ENCODE data around the gene APLP2.

The APLP2 gene

DNA sequence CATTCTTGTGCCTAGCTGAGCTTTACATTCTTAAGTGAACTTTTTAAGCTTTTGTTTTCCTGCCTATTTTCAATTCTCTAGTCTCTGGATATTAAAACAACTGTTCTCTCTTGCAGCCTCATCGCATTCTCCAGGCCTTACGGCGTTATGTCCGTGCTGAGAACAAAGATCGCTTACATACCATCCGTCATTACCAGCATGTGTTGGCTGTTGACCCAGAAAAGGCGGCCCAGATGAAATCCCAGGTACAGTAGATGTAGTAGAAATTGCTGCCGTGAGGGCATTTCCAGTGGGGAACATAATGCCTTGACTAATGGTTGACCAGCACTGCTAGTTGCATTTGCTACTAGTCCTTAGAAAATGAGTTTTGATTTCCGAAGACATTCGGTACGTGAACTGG lies 60.2 kb downstream of the APLP2 start:
- Mint-ChIP-seq H3K36me3 (ENCODE audit: insufficient read depth) (peaks cover 17% of the 10 kb centered on the region), H3K27me3 (no peaks in the 10 kb centered on the region), H3K9me3 (no peaks in the 10 kb centered on the region), H3K27ac (ENCODE audit: low read depth) (no peak overlapping the region), H3K4me3 (no peak overlapping the region), H3K4me1 (no peaks in the 10 kb centered on the region)
- ATAC-seq (replicated peaks; ENCODE audit: extremely low read depth, poor library complexity, severe bottlenecking) (no peak), DNase-seq (ENCODE audit: low spot score in 2 of 2) (no peak)

GRCh38 chr11:130131961-130132850 lies 62.5 kb downstream of the APLP2 start:
- Mint-ChIP-seq H3K4me3 (no peak overlapping the region), H3K36me3 (ENCODE audit: insufficient read depth) (peaks cover 23% of the 10 kb centered on the region), H3K27ac (ENCODE audit: low read depth) (no peak overlapping the region), H3K4me1 (no peaks in the 10 kb centered on the region), H3K9me3 (no peaks in the 10 kb centered on the region), H3K27me3 (no peaks in the 10 kb centered on the region)
- DNase-seq (ENCODE audit: low spot score in 2 of 2): peak in 1 of 2 donors; percentile 53
- ATAC-seq (replicated peaks; ENCODE audit: extremely low read depth, poor library complexity, severe bottlenecking): no peak

GRCh38 chr11:130133716-130134115 lies 64.0 kb downstream of the APLP2 start:
- Mint-ChIP-seq H3K27ac (ENCODE audit: low read depth) (no peak overlapping the region), H3K36me3 (ENCODE audit: insufficient read depth) (peaks cover 25% of the 10 kb centered on the region), H3K27me3 (no peaks in the 10 kb centered on the region), H3K4me1 (no peaks in the 10 kb centered on the region), H3K4me3 (no peak overlapping the region), H3K9me3 (no peaks in the 10 kb centered on the region)
- DNase-seq (ENCODE audit: low spot score in 2 of 2) (no peak), ATAC-seq (replicated peaks; ENCODE audit: extremely low read depth, poor library complexity, severe bottlenecking) (no peak)

DNA sequence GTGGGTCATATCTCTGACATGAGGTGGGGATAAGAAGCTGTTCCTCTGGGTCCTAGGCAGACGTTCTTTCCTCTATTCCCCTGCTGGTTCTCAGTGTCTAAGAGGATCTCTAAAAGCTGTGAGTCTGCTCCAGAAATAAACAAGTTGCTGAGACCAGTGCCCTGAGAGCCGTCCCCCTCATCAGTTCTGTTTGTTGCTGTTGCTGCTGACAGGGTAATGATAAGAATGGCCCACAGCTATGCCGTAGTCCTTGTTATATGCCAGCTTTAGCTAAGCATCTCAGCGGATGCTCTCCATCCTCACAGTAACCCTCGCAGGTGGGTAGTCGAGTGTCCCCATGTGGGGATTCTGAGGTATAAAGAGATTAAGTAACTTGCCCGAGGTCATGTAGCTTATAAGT lies 66.4 kb downstream of the APLP2 start:
- H3K27me3 Mint-ChIP-seq: no peaks in the 10 kb centered on the region
- no peak for ATAC-seq (replicated peaks; ENCODE audit: extremely low read depth, poor library complexity, severe bottlenecking)
- peaks cover 25% of the 10 kb centered on the region for H3K36me3 Mint-ChIP-seq (ENCODE audit: insufficient read depth)
- H3K4me1 Mint-ChIP-seq: no peaks in the 10 kb centered on the region
- DNase-seq (ENCODE audit: low spot score in 2 of 2): no peak
- H3K9me3 Mint-ChIP-seq: no peaks in the 10 kb centered on the region
- H3K27ac Mint-ChIP-seq (ENCODE audit: low read depth): no peak overlapping the region
- H3K4me3 Mint-ChIP-seq: no peak overlapping the region

GRCh38 chr11:130137999-130138398 lies 68.3 kb downstream of the APLP2 start:
- DNase-seq (ENCODE audit: low spot score in 2 of 2) (no peak), ATAC-seq (replicated peaks; ENCODE audit: extremely low read depth, poor library complexity, severe bottlenecking) (no peak)
- H3K36me3 Mint-ChIP-seq (ENCODE audit: insufficient read depth): peaks cover 22% of the 10 kb centered on the region
- H3K4me1 Mint-ChIP-seq: no peaks in the 10 kb centered on the region
- H3K27ac Mint-ChIP-seq (ENCODE audit: low read depth): no peak overlapping the region
- H3K27me3 Mint-ChIP-seq: no peaks in the 10 kb centered on the region
- H3K4me3 Mint-ChIP-seq: no peak overlapping the region
- no peaks in the 10 kb centered on the region for H3K9me3 Mint-ChIP-seq

DNA sequence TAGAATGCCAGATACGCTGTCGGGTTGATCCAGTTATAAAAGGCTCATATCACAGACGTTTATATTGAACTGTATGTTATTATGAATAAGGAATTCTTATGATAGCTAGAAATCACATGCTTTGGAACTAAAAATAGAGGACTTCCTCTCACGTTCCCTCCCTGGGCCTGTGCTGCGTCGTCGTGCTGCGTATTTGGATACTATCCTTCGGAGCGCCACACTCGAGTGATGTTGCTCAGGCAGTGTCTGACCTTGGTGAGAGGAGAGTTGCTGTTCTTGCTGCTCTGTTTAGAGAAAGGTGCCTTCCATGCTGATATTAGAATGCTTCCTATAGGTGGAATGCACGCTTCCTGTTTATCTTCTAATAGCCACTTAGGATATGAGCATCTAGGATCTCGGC lies 69.7 kb downstream of the APLP2 start:
- no peaks in the 10 kb centered on the region for H3K9me3 Mint-ChIP-seq
- peaks cover 20% of the 10 kb centered on the region for H3K36me3 Mint-ChIP-seq (ENCODE audit: insufficient read depth)
- H3K4me3 Mint-ChIP-seq: no peak overlapping the region
- ATAC-seq (replicated peaks; ENCODE audit: extremely low read depth, poor library complexity, severe bottlenecking) (no peak), DNase-seq (ENCODE audit: low spot score in 2 of 2) (no peak)
- no peaks in the 10 kb centered on the region for H3K27me3 Mint-ChIP-seq
- no peak overlapping the region for H3K27ac Mint-ChIP-seq (ENCODE audit: low read depth)
- no peaks in the 10 kb centered on the region for H3K4me1 Mint-ChIP-seq

- Mint-ChIP-seq H3K4me1 (peaks cover 4% of the 10 kb centered on the region), H3K36me3 (ENCODE audit: insufficient read depth) (peaks cover 15% of the 10 kb centered on the region), H3K4me3 (no peak overlapping the region), H3K27me3 (no peaks in the 10 kb centered on the region), H3K9me3 (no peaks in the 10 kb centered on the region), H3K27ac (ENCODE audit: low read depth) (no peak overlapping the region)
- DNase-seq (ENCODE audit: low spot score in 2 of 2): no peak
- ATAC-seq (replicated peaks; ENCODE audit: extremely low read depth, poor library complexity, severe bottlenecking): no peak
Measured at GRCh38 chr11:130141561-130142341, 72.1 kb downstream of the APLP2 start.

DNA sequence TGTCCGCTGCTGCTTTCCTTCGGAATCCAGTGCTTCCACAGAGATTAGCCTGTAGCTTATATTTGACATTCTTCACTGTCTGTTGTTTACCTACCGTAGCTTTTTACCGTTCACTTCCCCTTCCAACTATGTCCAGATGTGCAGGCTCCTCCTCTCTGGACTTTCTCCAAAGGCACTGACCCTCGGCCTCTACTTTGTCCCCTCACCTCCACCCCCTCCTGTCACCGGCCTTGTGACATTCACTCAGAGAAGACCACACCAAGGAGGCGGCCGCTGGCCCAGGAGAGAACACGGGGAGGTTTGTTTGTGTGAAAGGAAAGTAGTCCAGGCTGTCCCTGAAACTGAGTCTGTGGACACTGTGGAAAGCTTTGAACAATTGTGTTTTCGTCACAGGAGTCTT lies 74.4 kb downstream of the APLP2 start:
- Mint-ChIP-seq H3K36me3 (ENCODE audit: insufficient read depth) (peaks cover 11% of the 10 kb centered on the region), H3K4me1 (peaks cover 7% of the 10 kb centered on the region), H3K27me3 (no peaks in the 10 kb centered on the region), H3K9me3 (no peaks in the 10 kb centered on the region), H3K27ac (ENCODE audit: low read depth) (no peak overlapping the region), H3K4me3 (no peak overlapping the region)
- ATAC-seq (replicated peaks; ENCODE audit: extremely low read depth, poor library complexity, severe bottlenecking) (no peak), DNase-seq (ENCODE audit: low spot score in 2 of 2) (no peak)

GRCh38 chr11:130144861-130145281 lies 75.2 kb downstream of the APLP2 start:
- Mint-ChIP-seq H3K4me3 (no peak overlapping the region), H3K27ac (ENCODE audit: low read depth) (peak overlapping the region; percentile 2), H3K9me3 (no peaks in the 10 kb centered on the region), H3K27me3 (no peaks in the 10 kb centered on the region), H3K36me3 (ENCODE audit: insufficient read depth) (peaks cover 8% of the 10 kb centered on the region), H3K4me1 (peaks cover 7% of the 10 kb centered on the region)
- ATAC-seq (replicated peaks; ENCODE audit: extremely low read depth, poor library complexity, severe bottlenecking): no peak
- no peak for DNase-seq (ENCODE audit: low spot score in 2 of 2)

GRCh38 chr11:130145311-130145812 lies 75.7 kb downstream of the APLP2 start:
- H3K4me3 Mint-ChIP-seq: no peak overlapping the region
- ATAC-seq (replicated peaks; ENCODE audit: extremely low read depth, poor library complexity, severe bottlenecking) (no peak), DNase-seq (ENCODE audit: low spot score in 2 of 2) (no peak)
- no peaks in the 10 kb centered on the region for H3K27me3 Mint-ChIP-seq
- peaks cover 7% of the 10 kb centered on the region for H3K4me1 Mint-ChIP-seq
- peaks cover 6% of the 10 kb centered on the region for H3K36me3 Mint-ChIP-seq (ENCODE audit: insufficient read depth)
- H3K27ac Mint-ChIP-seq (ENCODE audit: low read depth): peak overlapping the region; percentile 2
- no peaks in the 10 kb centered on the region for H3K9me3 Mint-ChIP-seq

DNA sequence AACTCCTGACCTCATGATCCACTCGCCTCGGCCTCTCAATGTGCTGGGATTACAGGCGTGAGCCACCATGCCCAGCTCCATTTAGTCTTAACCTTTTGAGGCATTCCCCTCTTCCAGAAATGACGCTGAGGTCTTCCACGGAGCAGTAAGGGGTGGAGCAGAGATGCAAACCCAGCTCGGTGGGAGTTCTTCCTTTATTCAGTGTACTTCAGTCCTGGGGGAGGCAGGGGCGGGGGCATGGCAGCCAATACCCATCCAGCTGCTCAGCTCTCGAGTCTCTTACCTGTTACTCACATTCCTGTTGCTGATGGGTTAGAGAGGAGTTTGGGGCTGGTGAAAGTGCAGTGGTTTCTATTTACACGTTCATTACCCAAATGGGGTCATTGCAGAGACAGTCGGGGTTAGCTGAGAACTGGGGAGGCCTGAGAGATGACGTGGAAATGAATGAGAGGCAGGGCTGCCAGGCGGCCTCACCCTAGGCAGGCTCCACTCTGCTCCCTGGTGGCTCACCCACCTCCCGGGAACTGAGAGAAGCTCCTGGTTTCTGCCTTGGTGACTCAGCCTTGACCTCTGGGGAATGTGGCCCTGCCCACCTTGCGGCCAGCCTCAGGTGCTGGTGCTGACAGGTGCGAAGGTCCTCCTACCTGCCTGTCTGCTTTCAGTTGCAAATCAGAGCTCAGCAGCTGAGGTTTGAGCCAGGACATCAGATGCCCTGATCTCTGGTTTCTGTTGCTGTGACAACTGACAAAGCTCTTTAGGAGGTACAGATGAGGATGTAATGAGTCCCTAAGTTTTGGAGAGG lies 76.5 kb downstream of the APLP2 start:
- DNase-seq (ENCODE audit: low spot score in 2 of 2): no peak
- ATAC-seq (replicated peaks; ENCODE audit: extremely low read depth, poor library complexity, severe bottlenecking): no peak
- Mint-ChIP-seq H3K9me3 (no peaks in the 10 kb centered on the region), H3K36me3 (ENCODE audit: insufficient read depth) (peaks cover 6% of the 10 kb centered on the region), H3K4me3 (no peak overlapping the region), H3K27me3 (no peaks in the 10 kb centered on the region), H3K27ac (ENCODE audit: low read depth) (no peak overlapping the region), H3K4me1 (peaks cover 7% of the 10 kb centered on the region)

DNA sequence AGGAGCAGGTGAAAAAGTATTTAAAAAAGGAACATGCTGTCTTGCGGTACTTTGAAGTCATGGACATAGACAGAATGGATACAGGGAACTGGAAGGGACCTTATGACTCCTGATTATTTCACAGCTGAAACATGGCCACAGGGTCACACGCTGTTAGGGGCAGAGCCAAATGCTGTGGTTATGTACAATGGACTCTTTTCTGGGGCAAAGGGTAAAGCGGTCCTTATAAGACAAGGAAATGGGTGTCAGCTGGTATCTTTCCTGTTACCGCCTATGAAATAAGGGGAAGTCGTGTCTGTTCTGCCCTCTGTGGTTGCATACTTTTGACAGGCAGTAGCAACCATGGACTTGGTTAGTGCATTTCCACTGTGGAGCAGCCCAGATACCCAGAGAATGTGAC lies 77.1 kb downstream of the APLP2 start:
- Mint-ChIP-seq H3K27me3 (peaks cover 2% of the 10 kb centered on the region), H3K27ac (ENCODE audit: low read depth) (no peak overlapping the region), H3K36me3 (ENCODE audit: insufficient read depth) (peaks cover 6% of the 10 kb centered on the region), H3K4me1 (peaks cover 7% of the 10 kb centered on the region), H3K4me3 (no peak overlapping the region), H3K9me3 (no peaks in the 10 kb centered on the region)
- DNase-seq (ENCODE audit: low spot score in 2 of 2) (no peak), ATAC-seq (replicated peaks; ENCODE audit: extremely low read depth, poor library complexity, severe bottlenecking) (peak; percentile 40)

Data from central memory CD8-positive, alpha-beta T cell (primary cell).